DMS114 treated with DMSO at 0.1 percent for 48 hours (cell line): Measurements from ENCODE around the gene PROX1.

Experiments used
- DNase-seq: peaks from one replicate; lab custom pipeline; 2025; ENCODE audit not compliant: unreplicated experiment; lab: John Stamatoyannopoulos, UW

PROX1 gene

GRCh38 chr1:214018386-214019268 lies 30.9 kb downstream of the PROX1 start:
- DNase-seq: no peak

DNA sequence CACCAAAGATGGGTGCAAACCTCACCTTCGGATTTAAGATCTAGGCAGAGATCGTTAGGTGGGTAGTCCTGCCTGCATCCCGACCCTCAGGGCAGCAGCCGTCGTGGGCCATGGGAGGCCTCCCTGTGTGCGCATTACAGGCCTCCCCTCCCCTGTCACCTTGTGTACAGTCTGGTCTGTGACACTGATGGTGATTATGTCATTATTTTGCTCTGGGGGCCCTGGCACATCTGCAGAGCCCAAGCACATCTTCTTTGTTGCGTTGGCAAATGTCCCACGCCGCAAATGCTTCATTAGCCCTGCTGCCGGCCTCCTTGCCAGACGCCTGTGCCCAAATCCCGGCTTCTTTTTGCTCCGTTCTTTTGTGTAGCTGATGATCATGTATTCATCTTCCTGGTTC lies 31.7 kb downstream of the PROX1 start:
- no peak for DNase-seq

DNA sequence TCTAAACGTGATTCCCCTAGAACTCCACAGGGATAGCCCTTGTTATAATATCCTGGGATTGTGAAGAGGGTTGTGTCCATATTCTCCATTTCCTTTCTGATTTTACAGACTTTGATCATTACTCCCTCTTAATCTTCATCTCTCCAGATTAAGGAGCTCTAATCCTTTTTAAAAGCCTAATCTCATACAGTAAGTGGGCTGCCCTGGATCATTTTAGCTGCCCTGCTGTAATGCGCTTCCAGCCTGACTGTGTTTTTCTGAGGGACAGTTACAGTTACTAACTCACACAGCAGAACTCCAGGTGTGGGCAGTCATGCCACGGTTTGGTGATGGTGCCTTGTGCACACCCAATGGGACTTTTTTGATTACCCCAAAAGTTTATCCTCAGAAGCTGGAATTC lies 33.5 kb downstream of the PROX1 start:
- DNase-seq: no peak

DNA sequence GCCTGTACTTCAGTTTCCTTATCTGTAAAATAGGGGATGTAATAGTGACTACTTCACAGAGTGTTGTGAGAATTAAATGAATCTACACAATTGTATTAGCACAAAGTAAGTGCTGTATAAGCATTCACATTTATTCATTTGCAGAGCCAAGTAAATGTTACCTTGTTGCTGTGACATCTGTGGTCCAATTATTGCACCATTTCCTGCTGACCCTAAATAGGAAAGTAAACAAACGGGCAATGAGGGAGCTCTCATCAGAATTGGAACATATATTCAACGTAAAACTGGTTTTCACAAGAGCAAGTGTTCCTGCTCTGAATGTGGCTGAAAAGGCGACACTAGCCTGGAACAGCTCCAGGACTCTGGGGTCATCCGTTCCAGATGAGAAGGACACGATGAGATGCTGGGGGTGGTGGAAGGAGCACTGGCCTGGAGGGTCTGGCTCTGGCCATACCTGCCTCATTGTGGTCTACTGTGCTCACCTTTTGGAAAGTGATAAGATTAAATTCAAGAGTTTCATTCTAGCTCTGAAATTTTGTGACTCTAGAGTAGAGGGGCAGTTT lies 34.5 kb downstream of the PROX1 start:
- DNase-seq: no peak

DNA sequence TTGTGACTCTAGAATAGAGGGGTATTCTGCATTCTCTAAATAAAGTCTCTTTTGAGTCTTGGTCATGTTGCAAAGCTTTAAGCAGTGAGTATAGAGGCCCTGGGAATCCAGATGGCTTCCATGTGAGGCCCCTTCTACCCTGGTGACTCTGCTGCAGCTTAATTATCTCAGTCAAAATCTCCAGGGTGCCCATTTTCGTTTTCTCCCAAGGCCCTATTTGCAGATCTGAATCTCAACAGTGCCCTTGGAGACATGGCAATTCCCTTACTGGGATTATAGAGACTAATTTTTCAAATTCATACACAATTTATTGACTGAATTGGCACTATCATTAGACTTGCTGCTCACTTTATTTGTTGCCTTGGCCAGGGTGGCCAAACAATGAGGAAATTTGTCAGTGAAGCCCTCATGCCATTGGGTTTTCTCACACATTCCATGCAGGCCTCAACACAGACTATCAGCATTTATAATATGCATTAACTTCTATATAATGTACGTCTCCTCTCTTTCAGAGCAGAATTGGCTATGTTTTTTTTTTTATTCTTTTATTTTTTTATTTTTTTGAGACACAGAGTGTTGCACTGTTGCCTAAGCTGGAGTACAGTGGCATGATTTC lies 35.1 kb downstream of the PROX1 start:
- DNase-seq: no peak

DNA sequence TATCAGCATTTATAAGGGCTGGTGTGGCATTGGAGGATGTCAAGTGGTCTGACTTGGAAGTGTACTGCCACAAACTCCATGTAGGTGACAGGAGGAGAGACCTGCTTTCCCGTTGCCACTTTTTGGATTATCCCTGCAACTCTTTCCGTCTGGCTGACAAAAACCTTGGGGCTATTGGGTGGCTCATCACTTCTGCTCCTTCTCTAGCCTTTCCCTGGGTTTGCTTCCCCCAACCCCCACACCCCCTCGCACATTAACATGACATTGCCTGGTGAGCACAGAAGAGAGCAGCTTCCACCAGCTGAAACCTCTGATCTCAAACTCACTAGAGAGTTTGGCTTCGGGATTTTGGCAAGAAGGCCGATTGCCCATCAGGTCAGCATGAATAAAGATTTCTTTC lies 39.2 kb downstream of the PROX1 start:
- DNase-seq: no peak

DNA sequence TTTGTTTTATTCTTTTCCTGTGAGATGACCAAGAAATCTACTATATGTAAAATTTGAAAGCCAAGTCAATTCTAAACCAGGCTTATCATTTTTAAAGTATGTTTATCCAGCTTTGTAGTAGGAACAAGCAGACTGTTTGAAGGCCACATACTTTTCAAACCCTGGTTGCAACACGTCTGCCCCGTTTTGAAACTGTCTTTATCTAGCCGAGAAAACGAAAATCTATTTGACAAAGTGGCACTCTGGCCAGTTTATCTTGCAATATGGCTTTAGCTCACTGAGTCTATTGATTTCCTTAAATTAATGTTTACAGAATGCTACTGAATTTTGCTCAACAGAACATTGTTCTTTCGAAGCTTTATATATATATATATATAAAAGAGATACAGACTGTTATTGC lies 39.7 kb downstream of the PROX1 start:
- DNase-seq: no peak

DNA sequence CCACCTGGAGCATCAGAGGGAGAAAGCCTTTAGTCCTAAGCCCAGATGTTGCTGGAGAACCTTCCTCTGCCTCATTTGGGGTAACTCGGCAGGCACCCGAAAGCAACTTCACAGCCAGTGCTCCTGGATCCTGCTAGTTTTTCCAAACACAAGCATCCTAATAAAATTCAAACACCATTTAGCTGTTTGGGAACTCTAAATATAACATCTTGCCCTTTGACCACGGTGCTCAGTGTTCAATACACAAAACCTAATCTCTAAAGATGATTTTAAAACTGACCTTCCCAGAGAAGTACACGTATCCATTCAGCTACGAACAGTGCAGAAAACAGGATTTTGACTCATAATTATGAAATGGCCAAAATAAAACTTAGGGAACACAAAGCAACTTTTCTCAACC lies 40.3 kb downstream of the PROX1 start:
- no peak for DNase-seq

- no peak for DNase-seq
These were observed 41.1 kb downstream of the PROX1 start for GRCh38 chr1:214028649-214029406.

DNA sequence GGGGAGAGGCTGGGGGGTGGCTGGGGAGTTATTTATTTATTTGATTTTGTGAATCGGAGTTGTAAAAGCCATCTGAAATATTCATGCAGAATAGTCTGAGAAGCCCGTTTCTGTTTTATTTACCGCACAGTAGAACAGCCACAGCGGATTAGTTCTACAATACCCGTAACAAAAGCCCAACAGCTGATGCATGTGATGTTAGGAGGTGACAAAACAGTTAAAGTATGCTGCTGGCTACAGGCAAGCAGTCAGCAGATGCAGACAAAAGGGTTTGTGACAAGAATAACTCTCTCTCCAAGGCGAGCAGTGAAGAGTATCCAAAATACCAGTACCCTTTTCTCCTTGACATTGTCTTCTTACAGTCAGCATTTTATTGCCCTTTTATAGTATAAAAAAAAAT lies 42.0 kb downstream of the PROX1 start:
- no peak for DNase-seq

GRCh38 chr1:214031267-214031650 lies 43.5 kb downstream of the PROX1 start:
- no peak for DNase-seq

- DNase-seq: no peak
These were observed 49.7 kb downstream of the PROX1 start for GRCh38 chr1:214037468-214037867.

DNA sequence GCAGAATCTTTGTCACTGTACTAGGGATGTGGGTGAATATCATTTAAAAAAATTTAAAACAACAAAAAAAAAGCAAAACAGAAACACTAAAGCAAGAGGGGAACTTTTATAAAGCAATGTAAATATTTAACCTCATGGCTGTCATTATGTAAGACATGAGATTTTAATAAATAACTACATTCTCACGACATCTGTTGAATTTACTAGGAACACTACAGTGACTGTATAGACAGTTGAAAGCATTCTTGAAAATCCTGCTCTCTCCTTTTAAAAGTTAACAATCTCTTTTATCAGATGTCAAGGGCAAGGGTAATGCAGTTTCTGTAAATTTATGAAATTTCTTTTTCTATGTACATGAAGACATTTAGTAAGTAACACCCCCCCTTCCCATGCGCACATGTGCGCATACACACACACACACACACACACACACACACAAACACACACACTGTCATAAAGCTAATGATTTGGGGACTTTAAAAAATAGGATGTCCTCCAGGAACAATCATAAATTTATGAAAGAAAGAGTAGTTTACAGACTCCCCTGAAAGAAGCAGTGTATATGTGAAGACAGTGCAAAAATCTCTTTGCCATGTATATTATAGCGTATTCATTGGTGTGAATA lies 51.7 kb downstream of the PROX1 start:
- no peak for DNase-seq

DNA sequence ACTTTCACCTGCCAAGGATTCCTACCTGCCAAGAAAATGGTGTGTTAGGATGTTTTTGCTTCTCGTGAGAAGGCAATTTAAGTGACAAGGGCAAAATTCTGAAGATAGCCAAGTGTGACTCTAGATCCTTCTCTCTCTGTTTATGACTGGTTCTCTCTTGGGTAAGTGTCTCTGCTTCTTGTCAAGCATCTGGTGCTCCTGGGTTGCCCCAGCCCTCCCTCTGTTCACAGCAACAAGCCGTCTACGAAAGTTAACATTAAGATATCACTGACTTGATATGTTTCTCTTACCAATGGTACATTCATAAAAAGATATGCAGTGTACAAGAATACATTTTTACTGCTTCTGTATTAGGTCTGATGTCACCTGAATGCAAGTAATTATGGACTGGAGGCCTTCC lies 55.4 kb downstream of the PROX1 start:
- no peak for DNase-seq

DNA sequence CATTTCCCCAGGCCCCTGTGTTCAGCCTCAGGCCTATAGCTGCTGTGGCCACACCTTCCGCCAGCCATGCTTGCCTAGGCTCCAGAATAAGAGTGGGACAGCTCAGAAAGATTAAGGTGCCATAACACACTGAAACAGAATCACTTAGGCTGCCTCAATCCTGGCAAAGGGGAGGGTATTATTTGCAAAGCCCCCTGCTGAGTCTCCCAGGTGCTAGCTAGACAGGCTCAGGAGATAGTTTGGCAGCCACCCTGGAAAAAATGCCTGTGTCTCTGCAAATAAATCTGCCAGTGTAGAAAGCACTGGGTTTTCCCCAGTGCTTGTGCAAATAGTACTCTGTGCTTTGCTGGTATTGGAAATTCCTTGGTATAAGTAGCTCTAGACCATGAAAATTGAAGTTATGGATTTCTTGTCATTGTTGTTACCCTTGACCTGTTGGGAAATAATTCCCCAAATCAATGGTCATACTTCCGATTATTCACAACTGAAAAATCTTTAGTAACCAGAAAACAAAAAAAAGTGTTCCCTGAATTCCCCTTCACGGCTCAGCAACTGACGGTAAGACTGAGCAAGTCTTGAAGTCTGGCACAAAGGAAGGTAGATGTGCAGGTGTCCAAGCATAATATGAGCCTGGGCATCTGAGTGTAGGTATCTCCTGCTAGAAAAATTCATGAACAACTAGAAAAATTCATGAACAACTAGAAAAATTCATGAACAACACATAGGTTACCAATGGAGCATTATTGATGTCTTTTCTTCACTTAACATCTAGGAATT lies 56.9 kb downstream of the PROX1 start:
- DNase-seq: no peak

DNA sequence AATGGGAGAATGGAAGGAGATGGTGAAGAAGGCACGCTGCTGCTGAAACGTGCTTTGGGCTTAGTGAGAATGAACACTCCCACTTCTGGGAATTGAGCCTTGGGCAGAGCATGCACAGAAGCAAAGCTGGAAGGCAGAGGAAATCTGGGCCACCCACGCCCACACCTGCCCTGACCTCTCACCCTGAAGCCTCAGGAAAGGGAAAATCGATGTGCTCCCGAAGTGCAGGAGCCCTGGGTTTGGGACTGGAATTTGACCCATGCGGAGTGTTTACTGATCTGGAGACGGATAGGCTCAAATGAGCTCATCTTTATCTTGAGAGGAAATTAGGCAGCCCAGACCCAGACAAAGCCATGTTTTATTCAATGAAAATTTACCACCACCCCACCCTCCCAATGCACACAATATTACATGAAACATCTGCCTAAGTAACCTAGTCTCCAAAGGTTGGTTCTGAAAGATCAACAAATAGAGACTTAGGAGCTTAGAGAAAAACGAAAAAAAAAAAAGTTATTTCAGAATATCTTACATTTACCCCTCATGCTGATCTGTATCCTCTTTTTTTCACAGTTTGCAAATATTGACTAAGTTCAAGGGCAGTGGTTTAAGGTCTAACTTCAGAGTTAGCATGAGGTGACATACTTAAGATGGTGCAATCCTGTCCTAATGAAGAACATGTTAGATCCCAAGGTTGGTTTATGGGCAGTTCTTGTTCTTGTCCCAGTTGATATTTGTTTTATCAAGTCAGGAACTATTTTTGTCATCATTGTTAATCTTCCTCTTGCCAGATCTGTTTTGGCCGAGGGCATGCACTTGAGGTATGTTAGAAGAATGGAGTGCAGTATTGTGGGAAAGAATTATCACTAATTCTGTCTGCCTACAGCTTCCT lies 63.0 kb downstream of the PROX1 start:
- DNase-seq: no peak

DNA sequence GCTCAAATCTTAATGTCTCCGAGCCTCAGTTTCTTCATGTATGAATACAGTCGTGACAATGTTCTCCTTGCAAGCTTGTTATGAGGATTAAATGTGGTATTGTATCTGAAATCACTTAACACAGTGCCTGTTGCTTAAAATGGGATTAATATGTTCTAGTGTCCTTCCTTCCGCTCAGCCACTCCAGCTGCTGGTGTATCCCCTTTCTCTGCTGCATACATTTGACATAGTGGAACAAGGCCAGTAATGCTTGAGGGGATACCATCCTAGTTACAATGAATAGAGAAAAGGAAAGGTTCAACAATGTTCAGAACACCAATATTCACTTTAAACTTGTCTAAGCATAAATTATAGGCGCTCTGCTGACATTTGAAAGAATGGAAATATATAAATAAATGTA lies 64.0 kb downstream of the PROX1 start:
- no peak for DNase-seq

DNA sequence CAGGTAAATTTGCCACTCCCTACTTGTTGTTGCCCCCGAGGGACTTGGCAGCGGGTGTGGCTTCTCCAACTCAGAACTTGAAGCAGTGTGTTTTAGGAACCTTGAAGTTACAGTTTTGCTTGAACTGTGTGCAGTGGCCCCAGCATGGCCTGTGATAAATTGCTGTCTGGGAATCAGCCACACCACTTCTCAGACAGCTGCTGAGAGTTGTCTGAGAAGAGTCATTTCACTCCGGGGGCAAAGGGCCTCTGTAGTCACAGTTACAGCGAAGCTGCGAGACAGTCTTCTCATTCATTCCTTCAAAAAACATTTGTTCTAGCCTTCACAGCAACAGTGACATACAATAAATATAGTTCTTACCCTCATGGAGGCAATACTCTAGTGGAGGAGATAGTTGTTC lies 70.3 kb downstream of the PROX1 start:
- DNase-seq: no peak

- no peak for DNase-seq
These were observed 78.4 kb downstream of the PROX1 start for GRCh38 chr1:214066190-214066589.
